ENCODE results near the gene LSAMP.

Gene LSAMP

DNA sequence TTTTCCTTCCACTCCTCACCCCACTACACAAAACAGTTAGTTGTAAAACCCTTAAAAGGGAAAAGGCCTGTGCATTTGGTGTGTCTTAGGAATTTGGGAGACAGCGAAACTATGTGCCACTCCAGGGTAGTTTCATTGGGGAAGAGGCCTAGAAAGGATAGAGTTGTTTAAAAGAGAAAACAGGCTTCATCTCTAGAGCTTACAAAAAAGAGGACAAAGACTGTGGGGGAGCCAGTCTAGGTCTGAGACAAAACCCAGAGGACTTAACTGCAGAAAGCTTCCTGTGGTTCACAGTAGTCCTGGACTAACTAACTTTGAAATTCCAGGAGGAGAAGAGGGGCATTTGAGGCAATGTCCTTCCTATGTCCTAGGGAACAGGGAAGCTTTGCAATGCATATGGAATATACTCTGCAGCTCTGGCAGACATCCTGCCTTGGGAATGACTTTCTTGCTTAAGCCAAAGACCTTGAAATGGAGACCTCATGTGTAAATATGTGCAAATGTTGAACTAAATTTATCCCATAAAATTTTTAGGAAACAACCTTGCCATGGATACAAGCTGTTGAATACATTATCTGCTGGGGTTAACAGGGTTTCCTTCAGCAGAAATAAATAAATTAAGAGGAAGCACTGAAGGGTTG lies 159.4 kb downstream of the LSAMP start:
- no peak for DNase-seq

DNA sequence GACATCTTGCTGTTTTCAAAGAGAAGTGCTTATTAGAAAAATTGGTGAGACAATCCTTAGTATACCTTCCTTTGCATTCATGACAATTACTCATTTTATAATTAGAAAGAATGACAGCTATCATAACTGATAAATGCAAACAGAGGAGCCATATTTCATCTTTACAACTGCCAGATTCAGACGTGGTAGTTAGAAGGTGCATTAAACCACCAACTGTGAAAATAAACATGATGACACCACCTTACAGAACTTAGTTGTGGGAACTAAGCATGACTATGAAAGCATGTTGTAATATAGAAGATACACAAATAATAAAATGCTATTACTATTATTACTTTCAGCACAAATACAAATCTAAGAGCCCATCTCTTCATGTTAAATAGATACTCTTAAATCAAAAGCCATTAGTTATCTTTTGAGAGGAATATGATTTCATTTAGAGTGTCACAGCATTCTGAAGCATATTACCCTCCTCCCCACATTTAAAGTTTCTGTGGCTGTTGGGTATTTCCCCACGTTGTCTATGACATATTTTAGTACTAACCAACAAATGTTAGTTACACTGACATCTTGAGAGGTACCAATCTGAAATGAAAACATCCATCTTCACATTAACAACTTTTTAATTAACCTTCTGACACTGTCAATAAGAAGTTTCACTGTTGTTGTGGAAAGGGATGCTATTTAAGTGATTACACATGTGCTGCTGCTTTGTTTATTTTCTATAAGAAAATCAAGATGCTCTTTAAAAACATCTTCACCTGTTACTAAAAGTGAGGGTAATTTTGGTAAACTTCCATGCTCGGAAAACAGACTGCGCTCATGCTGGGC lies 163.8 kb downstream of the LSAMP start:
- no peak for DNase-seq

DNA sequence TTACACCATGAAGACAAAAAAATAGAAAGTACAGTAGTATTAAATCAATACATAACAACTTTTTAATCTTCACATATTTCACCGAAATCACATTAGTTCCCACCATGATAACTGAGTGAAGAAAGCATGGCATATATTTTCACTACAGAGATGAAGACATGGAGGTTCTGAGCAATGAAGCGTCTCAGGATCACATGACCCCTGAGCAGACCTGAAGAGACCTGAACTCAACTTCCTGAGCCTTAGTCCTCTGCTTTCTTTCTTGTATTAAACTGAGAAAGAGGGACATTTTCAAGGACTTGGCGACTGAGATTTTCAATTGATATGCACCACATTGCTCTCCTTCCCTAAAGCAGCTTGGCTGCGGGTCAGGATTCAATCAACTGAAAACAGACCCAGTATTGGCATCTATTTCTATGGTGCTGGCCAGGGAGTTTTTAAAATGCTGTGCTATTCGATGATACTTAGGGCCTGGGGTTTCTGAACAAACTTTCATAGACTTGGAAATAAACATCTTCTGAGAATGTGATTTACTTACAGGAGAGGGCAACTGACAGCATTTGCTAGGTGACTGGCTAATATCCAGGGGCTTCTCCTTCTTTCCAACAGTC lies 165.1 kb downstream of the LSAMP start:
- DNase-seq = no peak

DNA sequence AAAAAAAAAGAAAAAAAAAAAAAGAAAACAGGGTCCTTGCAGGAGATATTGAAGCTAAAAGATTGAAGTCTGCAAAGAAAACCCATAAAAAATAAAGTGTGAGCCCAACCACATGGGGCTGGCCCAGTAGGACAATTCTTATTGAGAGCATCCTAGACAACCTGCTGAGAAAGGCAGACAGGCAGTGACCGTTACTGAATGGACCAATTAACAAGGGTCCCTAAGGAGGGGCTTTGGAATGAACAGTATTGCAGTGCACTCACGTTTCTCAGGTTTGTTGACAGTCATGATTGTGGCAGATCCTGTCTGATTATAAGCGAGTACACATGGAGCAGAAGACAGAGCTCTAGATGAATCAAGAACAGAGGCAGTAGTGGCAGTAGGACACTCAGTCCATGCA lies 168.6 kb downstream of the LSAMP start:
- DNase-seq = no peak

DNA sequence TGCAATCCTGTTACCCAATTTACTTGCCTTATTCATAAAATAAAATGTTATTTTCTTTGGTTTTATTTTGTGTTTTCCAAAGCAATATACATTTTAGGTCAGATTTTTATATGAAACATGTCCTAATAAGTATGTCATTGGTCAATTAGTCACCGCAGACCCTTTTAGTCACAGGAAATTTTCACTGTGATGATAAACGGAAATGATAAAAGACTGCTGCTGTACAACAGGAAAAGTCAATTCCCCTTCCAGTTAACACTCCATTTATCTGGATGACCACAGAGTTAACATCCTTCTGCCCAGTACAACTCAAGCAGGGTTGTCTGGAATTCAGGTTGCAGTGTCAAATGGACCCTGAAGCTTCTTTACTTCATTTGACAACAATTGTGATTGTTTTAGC lies 175.2 kb downstream of the LSAMP start:
- no peak for DNase-seq

DNA sequence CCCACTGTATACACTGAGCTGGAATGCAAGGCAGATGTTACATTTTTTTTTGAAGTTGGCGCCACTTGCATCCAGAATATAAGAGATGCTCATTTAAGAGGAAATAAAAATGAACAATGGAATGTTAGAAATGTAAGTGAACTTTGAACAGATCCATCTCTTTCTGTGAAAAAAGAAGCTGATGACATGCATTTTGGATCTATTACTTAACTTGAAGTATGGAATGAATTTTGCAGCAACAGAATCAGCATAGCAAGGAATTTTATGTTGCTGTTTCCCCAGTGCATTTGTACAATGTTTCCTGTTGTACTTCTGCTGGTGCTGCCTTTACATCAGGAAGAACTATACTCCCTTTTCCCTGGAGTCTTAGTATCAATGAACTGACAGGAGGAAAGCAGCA lies 178.2 kb downstream of the LSAMP start:
- DNase-seq = no peak

DNA sequence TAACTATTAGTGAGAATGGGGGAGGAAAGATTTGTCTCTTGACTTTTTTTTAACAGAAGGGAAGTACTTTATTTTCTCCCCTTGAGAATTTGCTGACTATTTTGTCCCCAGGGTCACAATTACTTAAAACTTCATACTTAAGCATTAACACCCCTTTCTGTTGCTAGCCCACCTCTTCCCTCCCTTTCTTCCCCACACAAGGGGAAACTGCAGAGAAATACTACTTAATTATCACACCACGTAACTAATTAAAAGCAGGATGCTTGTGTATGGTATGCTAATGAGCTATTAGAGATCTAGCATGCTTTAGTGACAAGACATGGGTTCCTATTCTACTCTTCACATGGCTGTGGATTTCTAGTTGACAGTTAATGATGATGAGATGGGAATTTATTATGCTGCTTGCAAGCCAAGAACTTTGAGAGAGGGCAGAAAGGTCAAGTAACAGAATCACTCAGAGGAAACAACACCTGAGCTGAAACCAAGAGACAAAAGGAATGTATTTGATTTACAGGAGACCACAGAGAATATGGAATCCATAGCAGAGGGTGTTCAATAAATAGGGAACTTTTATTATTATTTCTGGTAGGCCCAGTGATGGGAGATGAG lies 179.2 kb downstream of the LSAMP start:
- DNase-seq = no peak

DNA sequence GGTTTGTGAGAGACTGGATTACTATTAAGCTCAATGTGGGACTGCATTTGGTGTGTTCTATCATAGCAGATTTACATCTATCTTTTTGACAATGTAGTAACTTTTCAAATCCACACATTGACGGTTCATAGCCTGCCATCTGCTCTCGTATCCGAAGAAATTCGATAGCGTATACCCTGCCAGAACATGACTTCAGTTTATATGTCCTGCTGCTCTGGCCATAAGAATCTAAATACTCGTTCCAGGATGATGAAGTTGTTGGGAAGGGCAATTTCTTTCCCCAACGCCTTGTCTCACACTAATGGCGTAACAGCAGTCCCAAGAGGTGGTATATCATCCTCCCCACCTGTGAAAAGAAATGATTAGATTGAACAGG lies 180.0 kb downstream of the LSAMP start:
- DNase-seq = no peak

DNA sequence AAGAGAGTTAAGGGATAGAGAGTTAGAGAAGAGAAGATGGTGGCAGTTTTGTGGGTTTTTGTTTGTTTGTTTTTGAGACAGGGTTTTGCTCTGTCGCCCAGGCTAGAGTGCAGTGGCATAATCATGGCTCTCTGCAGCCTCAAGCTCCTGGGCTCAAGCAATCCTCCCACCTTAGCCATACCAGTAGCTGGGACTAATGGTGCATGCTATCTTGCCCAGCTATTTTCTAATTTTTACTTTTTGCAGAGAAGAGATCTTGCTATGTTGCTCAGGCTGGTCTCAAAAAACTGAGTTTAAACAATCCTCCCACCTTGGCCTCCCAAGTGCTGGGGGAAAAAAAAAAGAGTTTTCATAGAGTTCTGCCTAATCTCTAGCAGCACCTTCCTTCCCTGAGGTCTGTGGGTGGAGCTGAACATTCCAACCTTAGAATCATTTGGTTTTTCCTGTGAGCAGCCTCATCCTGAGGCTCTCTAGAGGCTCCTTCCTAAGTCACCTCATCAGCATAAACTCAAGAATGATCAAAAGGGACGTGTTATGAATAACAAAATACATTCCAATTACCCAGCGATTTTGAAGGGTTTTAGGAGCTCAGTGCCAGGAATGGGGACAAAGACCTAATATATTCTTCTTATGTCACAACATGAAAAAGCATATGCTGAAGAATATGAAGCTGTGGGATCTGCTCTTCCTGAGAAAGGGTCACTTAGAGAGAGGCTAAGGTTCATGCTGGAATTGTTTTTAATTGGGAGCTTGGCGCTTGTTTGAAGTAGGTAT lies 180.6 kb downstream of the LSAMP start:
- DNase-seq = no peak

DNA sequence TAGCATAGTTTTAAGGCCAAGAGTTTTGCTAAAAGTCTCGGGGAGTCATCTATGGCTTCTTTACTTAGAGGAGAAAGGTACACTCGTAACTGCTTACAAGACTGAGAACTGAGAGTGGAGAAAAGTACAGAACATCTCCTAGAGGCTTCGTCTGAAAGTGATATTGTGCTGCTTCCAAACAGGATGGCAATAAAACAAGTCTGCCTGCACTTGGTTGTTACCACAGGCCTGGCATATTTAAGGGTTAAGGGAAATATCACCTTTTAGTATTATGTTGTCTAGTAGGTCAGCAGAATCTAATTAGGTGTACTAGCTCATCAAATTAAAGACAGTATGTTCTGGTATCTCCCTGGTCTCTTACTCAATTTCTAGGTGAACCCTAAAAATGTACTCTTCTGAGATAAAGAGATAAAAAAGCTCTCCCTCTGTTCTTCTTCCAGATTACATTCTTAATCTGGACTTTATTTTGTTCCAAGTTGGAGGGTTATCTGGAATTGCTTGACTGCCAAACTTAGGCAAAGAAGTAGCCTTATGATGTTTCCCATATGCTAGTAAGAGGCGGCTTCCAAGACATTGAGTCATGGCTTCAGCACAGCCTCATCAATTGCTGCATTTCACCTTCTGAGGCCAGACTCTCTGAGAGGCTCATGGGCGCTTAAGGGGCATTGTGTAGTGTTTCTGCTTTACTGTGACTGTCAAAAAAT lies 181.3 kb downstream of the LSAMP start:
- no peak for DNase-seq

DNA sequence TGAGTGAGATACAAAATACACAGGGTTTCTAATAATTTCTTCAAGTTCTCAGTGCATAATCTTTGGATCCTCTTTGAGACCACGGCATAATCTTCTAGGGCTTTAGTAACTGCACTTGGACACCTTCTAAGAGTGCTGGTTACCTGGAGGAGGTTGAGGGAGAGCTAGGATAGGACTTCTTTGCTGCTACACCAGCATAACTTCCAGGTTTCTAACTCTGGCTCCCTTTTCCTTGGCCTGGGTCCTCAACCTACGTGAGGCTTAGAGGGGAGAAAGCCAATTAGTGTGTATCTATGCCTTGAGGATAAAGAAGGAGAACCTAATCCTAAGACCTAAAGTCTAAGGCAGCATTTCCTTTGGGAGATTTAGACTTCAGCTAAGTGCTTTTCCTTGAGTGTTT lies 184.8 kb downstream of the LSAMP start:
- DNase-seq = no peak

DNA sequence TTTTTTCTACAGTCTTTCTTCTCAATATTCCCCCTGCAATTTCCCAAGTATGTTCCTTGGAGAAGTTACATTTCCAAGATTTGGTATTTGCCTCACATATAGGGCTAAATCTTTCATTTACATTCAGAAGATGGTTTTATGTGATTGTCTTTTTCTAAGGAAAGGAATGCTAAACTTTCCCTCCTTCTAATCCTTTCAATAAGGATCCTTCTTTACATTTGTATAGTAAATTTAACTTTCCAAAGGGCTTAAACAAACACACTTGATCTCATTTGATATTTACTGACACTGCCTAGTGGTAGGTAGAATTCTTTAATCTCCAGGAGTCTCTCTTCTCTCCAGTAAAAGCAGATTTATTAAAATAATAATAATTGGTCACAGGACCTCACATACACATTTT lies 185.3 kb downstream of the LSAMP start:
- no peak for DNase-seq

DNA sequence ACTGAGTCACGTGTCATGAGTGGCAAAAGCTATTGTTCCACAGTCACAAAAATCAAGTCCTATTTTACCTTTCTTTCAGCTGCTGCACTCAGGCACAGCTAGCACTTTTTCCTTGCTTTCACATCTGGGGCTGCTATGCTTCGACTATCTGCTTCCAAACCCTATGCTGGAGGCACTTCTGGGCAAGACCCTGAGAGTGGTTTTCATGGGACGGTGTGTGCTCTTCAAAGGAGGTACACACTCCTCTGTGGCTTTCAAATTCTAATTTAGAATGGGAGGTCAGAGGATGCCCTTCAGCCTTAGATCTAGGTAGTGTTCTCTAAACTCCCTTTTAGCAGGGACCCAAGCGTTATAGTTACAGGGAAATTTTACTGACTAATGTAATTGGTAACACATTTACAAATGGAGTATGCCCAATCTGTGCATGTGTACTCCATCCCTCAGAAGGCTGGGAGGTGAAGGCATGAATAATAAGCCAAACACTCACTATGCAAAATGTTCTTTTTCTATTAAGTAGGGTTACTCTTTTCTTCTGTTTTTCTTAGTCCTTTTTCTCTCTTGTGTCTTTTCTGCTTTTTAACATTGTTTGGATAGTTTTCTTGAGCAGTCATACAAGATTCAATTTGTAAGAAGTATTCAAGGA lies 188.3 kb downstream of the LSAMP start:
- DNase-seq = no peak

DNA sequence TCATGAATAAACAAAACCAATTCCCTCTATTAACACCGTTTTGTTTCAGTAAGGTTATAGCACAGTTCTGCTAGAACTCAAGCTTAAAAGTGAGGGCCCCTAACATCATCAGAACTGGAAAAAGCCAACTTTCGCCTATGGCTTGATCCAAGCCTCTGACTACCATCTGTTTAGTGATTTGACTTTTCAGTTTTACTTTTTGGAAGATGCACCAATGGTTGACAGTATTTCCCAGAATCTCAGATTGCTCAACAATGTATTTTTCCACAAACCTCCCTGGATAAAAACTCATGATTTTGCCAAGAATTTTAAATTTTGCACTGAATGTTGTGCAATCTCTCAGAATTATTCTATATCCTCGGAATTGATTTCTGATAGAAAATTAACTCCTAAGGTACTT lies 190.7 kb downstream of the LSAMP start:
- no peak for DNase-seq

DNA sequence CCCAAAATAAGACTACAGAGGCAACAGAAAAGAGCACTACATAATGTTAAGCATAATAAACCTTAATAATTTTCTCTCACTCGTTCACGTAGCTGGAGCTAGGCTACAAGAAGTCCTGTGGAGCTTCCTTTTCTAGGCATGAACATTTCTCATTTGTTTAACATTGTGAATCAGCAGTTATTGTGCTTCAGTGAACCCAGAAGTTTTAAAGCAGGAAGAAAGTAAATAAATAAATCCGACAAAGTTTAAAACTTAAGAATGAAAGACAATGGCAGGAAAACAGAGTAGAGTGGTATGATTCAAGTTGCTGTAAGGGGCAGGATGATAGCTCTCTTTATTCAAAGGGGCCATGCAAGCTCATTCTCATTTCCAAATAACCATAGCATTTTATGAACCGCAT lies 191.8 kb downstream of the LSAMP start:
- DNase-seq = no peak

DNA sequence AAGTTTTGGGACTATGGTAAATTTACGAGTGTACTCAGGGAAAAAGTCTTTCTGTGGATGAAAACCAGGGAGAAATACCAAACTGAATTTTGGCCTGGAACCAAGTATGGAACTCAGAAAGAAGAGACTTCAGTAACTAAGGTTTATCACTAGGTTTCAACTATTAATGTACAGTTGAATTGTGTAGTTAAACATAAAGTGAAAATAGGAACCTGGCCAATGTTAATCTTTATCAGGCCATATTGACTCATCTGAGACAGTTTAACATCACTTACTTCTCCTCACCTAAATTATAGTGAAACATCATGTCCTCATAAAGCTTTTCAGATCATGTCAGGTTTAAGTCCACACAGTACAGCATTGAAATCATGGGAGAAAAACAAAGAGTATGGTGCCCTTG lies 197.7 kb downstream of the LSAMP start:
- DNase-seq = no peak

DNA sequence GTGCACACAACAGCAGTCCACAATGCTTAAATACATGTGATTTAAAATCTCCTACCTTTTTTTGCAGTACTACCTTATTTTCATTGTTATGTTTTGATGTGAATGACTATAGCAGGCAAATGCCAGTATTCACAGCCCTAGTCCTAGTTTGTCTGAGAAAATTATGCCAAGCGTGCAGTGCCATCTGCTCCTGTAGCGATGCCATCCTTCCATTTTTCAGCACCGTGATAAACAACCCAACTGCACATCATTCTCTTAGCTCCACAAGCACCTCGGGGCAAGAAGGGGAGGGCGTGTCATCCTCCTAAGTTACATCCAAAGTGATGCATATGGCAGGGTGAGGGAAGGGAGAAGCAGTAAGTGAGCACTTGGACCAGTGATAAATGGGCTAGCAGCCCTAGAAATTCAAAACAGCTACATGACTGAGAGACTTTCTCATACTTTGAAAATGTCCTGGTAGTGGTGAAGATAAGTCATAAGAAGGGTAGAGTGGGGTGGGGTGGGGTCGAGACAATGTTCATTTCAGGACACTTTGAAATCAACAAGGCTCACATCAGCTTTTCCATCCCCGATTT lies 198.8 kb downstream of the LSAMP start:
- DNase-seq = no peak

DNA sequence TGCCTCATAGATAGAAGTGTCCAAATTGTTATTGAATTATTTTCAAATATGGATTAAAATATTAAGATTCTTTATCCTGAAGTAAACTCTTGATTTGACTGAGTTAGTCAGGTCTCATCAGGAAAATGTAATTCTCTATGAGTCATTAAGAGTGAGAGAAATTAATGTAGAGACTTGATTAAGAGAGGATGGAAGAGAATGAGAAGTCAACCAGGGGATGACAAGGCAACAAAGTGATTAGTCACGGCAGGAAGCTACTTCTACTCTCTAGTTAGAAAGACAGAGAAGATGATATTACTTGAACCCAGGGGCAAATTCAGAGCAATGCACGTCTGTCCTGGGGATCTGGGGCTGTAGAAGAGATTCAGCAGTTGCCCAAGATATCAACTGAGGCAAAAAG lies 202.5 kb downstream of the LSAMP start:
- no peak for DNase-seq

DNA sequence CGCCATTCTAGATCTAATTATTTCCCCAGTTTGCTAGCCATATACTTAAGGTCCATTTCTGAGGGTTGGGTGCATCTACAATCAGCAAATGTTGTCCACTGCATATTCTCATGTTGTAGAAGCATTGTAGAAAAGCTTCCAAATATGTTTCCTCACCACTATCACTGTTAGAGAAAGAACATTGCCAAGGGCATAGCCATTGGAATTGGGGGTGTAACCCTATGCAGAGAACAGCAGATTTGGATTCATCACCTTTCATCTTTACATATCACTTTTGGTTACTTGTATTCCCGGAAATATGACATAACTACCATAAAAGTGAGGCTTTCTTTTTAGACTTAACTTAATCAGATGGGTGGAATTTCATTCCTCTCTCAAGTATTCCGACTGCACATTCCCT lies 203.6 kb downstream of the LSAMP start:
- DNase-seq = no peak

DNA sequence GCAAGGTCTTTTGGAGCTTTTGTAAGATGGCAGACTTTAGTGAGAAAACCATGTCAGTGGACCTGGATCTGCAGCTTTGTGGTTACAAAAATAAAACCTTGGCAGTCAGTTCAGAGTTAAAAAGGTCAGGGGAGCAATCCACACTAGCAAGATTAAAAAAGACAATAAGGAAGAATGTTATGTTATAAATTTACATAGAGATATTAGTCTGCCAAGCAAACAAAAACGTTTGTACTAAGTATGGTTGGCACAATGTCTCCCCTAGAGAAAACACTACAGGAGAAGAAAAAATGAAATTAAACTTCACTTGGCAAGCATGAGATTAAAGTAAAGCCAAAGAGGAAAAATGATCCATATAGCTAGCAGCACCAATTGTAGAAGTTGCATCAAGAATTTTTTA lies 205.0 kb downstream of the LSAMP start:
- no peak for DNase-seq

DNA sequence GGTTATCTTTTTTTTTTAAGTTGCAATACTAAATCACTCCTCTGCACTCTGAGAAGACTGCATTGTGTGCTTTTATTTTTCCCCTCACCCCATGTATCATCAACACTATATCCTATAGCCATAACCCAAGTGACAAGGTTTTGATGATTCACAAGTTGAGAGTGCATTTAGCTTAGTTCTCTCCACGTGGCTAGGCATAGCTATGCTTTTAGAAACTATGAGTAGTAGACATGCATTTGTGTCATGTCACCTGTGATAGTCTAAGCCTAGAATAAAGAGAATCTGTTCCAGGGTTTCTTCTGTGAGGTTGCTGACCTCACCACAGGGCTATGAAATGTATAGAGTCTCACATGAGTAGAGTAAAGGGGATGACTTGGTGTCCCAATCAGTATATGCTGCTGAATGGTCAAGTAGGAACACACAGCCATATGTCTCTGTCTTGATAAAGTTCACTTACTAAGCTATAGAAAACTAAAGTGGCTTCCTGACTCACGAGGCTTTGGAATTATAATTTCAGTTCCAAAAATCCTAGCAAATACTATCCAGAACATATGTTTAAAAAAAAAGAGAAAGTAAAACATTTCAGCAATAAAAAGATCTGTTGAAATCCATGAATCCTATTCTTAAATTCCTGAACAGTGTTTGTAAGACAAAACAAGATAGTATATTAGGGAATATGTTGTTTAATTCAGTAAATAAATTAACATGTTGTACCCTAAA lies 206.3 kb downstream of the LSAMP start:
- DNase-seq = no peak
